AG04450 (cell line): Measurements from ENCODE around the gene PRXL2A. TPM values are rescaled to one million over a fixed set of nuclear protein-coding genes. Genes with fewer than 3 reads are reported as not detected.

Experiments
- CTCF ChIA-PET: fragments of 300-600, 350-600 bp; formaldehyde crosslinking; extraction: SDS; loops from one replicate; lab custom pipeline; 2022; ENCODE audit warnings: antibody characterized with exemption, inconsistent platforms; lab: Charles Lee
- POLR2A ChIA-PET: fragments of 350-600 bp; formaldehyde crosslinking; extraction: SDS; loops from one replicate; lab custom pipeline; 2021; ENCODE audit warnings: antibody characterized with exemption, inconsistent platforms; lab: Yijun Ruan, JAX
- DNase-seq: peaks from one replicate; pipeline ENCODE4 v3.0.0-alpha.2; 2011; ENCODE audit warnings: low read depth, low spot score
- H3K27ac ChIP-seq: one replicate; pipeline ENCODE4 v1.5.1; 2012; ENCODE audit warnings: low read depth, low read length, control low read depth
- H3K27me3 ChIP-seq: one replicate; pipeline ENCODE4 v1.6.0; 2012; ENCODE audit warnings: low read length; ENCODE audit not compliant: control insufficient read depth, insufficient read depth
- H3K4me3 ChIP-seq: 2 replicates; pipeline ENCODE4 v1.5.1; 2011; ENCODE audit warnings: mild to moderate bottlenecking, low read depth, low read length, control low read depth
- H3K9me3 ChIP-seq: 2 replicates; pipeline ENCODE4 v1.5.1; 2012; ENCODE audit warnings: low read length; ENCODE audit not compliant: control insufficient read depth, insufficient read depth
- polyA plus RNA-seq: library from polyadenylated mRNA; depleted of rRNA; stranded (reverse); fragments of >200 nt; gene quantifications from 2 replicates; pipeline ENCODE4 v1.2.3, GENCODE V29; 2011
- TF ChIP-seq, protein P1 (sequence below): IDR thresholded peaks from 2 replicates; pipeline ENCODE4 v1.5.1; 2011; ENCODE audit warnings: low read depth, low read length, control low read depth, inconsistent platforms

The PRXL2A gene
- polyA plus RNA-seq, 1 experiment, result 5.2 TPM

DNA sequence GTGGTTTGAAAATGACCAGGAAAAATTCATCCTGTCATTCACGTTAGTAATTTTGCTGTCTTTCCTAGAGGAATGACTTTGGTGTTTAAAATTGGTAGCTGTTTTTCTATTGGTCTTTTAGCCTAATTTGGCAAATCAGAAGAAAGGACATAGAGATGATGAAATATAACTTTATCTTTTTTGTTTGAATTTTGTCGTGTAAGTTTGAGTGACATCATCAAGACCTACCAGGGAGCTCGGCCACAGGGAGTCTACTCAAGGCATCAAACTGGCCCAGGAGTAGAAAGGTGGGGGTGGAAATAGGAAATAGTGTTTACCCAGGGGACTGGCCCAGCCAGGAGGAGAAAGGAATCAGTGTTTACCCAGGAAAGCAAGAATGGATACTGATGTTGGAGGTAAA is 24.8 kb downstream of the PRXL2A start:
- POLR2A ChIA-PET, result no interaction called here
- no peak overlapping the region for H3K4me3 ChIP-seq
- peaks cover 4% of the 10 kb centered on the region for H3K27me3 ChIP-seq
- H3K27ac ChIP-seq, result no peak overlapping the region
- no peak for DNase-seq
- H3K9me3 ChIP-seq, result no peaks in the 10 kb centered on the region
- CTCF ChIA-PET, result interaction anchor here (1.3 kb wide), 1 partner anchor 72 kb away, joined by 6 read pairs; no protein-coding TSS in a partner anchor
- TF ChIP-seq, protein P1, sequence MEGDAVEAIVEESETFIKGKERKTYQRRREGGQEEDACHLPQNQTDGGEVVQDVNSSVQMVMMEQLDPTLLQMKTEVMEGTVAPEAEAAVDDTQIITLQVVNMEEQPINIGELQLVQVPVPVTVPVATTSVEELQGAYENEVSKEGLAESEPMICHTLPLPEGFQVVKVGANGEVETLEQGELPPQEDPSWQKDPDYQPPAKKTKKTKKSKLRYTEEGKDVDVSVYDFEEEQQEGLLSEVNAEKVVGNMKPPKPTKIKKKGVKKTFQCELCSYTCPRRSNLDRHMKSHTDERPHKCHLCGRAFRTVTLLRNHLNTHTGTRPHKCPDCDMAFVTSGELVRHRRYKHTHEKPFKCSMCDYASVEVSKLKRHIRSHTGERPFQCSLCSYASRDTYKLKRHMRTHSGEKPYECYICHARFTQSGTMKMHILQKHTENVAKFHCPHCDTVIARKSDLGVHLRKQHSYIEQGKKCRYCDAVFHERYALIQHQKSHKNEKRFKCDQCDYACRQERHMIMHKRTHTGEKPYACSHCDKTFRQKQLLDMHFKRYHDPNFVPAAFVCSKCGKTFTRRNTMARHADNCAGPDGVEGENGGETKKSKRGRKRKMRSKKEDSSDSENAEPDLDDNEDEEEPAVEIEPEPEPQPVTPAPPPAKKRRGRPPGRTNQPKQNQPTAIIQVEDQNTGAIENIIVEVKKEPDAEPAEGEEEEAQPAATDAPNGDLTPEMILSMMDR, result no peak

DNA sequence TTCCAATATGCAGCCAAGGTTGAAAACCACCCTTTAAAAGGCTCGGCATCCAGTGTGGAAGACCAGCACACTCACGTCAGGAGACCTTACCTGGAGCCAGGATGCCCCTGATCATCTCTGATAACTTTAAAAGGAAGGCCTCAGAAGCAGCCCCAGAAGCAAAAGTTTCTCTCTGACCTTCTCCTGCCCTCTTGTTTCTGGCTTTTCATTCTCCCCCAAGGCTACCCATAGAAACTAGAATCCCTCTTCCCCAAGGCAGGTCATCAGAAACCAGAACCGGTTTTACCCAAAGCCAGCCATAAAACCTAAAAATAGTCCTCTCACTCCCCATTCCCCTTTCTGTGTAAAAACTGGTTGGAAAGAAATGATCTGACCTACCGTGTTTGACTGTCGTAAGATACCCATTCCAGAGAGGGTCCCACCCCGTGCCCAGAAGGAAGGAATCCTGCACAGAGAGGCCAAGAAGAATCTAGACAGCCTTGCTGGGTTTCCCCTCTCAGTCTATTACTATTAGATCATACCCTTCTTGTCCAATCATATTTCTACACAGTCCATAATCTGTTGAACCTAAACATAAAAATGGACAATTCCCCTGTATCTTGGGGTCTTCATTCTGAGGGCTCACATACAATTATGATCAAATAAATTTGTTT is 28.2 kb downstream of the PRXL2A start:
- POLR2A ChIA-PET, result no interaction called here
- CTCF ChIA-PET, result no interaction called here
- Histone ChIP-seq H3K9me3 (no peaks in the 10 kb centered on the region), H3K27ac (no peak overlapping the region), H3K4me3 (no peak overlapping the region), H3K27me3 (peaks cover 7% of the 10 kb centered on the region)
- no peak for DNase-seq
- TF ChIP-seq, protein P1, result no peak

DNA sequence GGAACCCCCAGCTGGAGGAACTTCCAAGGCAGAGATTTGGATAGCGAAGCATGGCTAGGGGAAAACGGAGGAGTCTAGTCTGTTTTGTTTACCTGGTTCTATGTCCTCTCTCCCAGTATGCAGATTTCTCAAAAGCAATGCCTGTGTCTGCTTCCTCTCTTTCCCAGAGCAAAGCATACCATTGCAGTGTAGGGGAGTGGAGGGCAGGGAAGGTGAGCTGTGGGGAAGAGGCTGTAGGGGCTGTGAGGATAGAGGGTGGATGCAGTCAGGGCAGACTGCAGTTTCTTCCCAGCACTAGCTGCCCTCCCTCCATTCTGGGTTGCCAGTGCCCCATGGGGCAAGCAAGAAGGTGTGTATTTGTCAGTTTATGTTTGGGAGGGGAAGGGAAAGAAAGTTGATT is 28.9 kb downstream of the PRXL2A start:
- ChIA-PET POLR2A (interaction anchor here (0.6 kb wide), 1 partner anchor 169 kb away, joined by 3 read pairs; no protein-coding TSS in a partner anchor), CTCF (interaction anchor here (0.7 kb wide), 1 partner anchor 69 kb away, joined by 3 read pairs; no protein-coding TSS in a partner anchor)
- Histone ChIP-seq H3K27ac (no peak overlapping the region), H3K27me3 (peaks cover 7% of the 10 kb centered on the region), H3K4me3 (no peak overlapping the region), H3K9me3 (no peaks in the 10 kb centered on the region)
- TF ChIP-seq, protein P1, result no peak
- no peak for DNase-seq

DNA sequence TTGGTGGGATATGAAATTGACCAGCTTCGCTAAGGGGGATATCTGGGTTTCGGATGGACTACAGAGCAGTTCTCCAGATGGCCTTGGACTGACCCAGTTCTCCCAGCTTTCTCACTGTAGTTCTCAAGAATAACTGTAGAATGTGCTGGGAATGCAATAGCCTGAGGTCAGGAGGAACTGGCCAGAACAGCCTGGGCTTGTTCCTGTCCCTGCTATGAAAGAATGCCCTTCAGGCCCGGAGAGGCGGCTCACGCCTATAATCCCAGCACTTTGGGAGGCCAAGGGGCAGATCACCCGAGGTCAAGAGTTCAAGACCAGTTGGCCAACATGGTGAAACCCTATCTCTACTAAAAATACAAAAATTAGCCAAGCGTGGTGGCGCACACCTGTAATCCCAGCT is 33.5 kb downstream of the PRXL2A start:
- CTCF ChIA-PET, result interaction anchor here (2.3 to 6.4 kb wide), 2 partner anchors 63 to 64 kb away, joined by 8 to 128 read pairs; no protein-coding TSS in a partner anchor
- no peak overlapping the region for H3K4me3 ChIP-seq
- H3K9me3 ChIP-seq, result no peaks in the 10 kb centered on the region
- H3K27me3 ChIP-seq, result peaks cover 5% of the 10 kb centered on the region
- POLR2A ChIA-PET, result no interaction called here
- TF ChIP-seq, protein P1, result no peak
- no peak overlapping the region for H3K27ac ChIP-seq
- no peak for DNase-seq

DNA sequence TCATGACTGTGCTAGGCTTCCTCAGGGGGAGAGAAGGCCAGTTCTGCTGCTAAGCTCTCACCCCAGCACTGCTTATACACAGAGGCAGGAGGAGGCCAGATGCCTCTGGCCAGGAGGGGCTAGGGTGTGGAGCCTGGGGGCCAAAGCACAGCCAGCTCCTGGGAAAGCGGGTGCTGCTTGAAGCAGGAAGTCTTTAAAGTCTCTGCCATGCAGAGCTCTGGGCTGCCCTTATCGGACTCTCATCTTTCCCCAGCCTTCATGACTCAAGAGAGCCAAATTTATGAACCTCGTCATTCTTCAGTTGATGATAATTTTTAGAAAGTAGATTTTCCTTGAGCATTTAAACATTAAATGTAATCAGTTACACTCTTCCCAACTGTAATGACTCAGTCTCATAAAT is 34.5 kb downstream of the PRXL2A start:
- TF ChIP-seq, protein P1, result no peak
- Histone ChIP-seq H3K4me3 (no peak overlapping the region), H3K9me3 (no peaks in the 10 kb centered on the region), H3K27ac (no peak overlapping the region), H3K27me3 (peaks cover 3% of the 10 kb centered on the region)
- no peak for DNase-seq
- ChIA-PET POLR2A (no interaction called here), CTCF (interaction anchor here (0.7 to 6.4 kb wide), 2 partner anchors 10 to 62 kb away, joined by 4 to 128 read pairs; no protein-coding TSS in a partner anchor)
